ENCODE data around the gene CFI.
A peak's percentile ranks its signal among the peaks of the same experiment; 100 is the strongest.

The CFI gene

GRCh38 chr4:109801895-109802319 is at the start of gene CFI:
Gene CFI (minus strand): TSS chr4:109801999. CDS start chr4:109801971, 28 bp downstream.
- DNase-seq = no peak

- no peak for DNase-seq
Observed at GRCh38 chr4:109850601-109851000, 48.8 kb upstream of the CFI start.

- no peak for DNase-seq
Observed at GRCh38 chr4:109848501-109848900, 46.7 kb upstream of the CFI start.

- no peak for DNase-seq
Observed at GRCh38 chr4:109847896-109848442, 46.2 kb upstream of the CFI start, which contains the start of gene LRIT3. Gene LRIT3 (plus strand): TSS chr4:109848107. CDS start chr4:109848202, 95 bp downstream.

- DNase-seq = no peak
Observed at GRCh38 chr4:109846395-109847098, 44.7 kb upstream of the CFI start.

- DNase-seq = no peak
Observed at GRCh38 chr4:109836985-109837384, 35.2 kb upstream of the CFI start.

GRCh38 chr4:109833756-109834155 is 32.0 kb upstream of the CFI start:
- DNase-seq = no peak

- no peak for DNase-seq
Observed at GRCh38 chr4:109827672-109828071, 25.9 kb upstream of the CFI start, which contains the start of gene RRH. Gene RRH (plus strand): TSS chr4:109827972. CDS start chr4:109828028, 56 bp downstream.

- DNase-seq = no peak
Observed at GRCh38 chr4:109826719-109827118, 24.9 kb upstream of the CFI start.

- DNase-seq = no peak
Observed at GRCh38 chr4:109821185-109821584, 19.4 kb upstream of the CFI start.

GRCh38 chr4:109820563-109820962 is 18.8 kb upstream of the CFI start:
- DNase-seq = no peak

- DNase-seq = no peak
Observed at GRCh38 chr4:109818268-109818667, 16.5 kb upstream of the CFI start.

GRCh38 chr4:109816894-109817293 is 15.1 kb upstream of the CFI start:
- DNase-seq = no peak

GRCh38 chr4:109816082-109816442 is 14.3 kb upstream of the CFI start:
- DNase-seq = peak; percentile 45 to 52

- peak; percentile 82 to 83 for DNase-seq
Observed at GRCh38 chr4:109815151-109816081, 13.6 kb upstream of the CFI start, which contains the start of gene GAR1. Gene GAR1 (plus strand): TSS chr4:109815762. CDS start chr4:109816165, 403 bp downstream.

- DNase-seq = no peak
Observed at GRCh38 chr4:109811707-109812106, 9.9 kb upstream of the CFI start.

GRCh38 chr4:109810552-109811387 is 9.0 kb upstream of the CFI start:
- DNase-seq = no peak

- no peak for DNase-seq
Observed at GRCh38 chr4:109809655-109810054, 7.9 kb upstream of the CFI start.

GRCh38 chr4:109803924-109804571 is 2.2 kb upstream of the CFI start:
- DNase-seq = no peak

GRCh38 chr4:109801099-109801789 is 555 bp downstream of the CFI start:
- DNase-seq = no peak

- no peak for DNase-seq
Observed at GRCh38 chr4:109798866-109799265, 2.9 kb downstream of the CFI start.

All from activated CD4-positive, alpha-beta T cell treated with anti-CD3 and anti-CD28 coated beads, Interleukin-2, amount 50 U/mL, for 4 hours (primary cell).